Panc1 (cell line): ENCODE data around the gene ADD2. TPM values are rescaled to one million over a fixed set of nuclear protein-coding genes. Genes with fewer than 3 reads are reported as not detected.

Experiments
- ATAC-seq: fragments of 200-7000 bp; cut with Tn5 transposase; 2 replicates; pipeline ENCODE4 v1.9.1; 2020; ENCODE audit warnings: mild to moderate bottlenecking, moderate library complexity
- BruUV-seq: library from RNA; stranded (reverse); fragments of 400-500 nt; replicated peaks from 2 replicates; lab custom pipeline; 2021; lab: Mats Ljungman, UMichigan
- CTCF ChIA-PET: fragments of 300-600 bp; sonication (Branson Sonifier 250); formaldehyde crosslinking; loops from one replicate; lab custom pipeline; 2022; ENCODE audit warnings: antibody characterized with exemption; lab: Charles Lee
- POLR2A ChIA-PET: fragments of 300-600 bp; sonication (Branson Sonifier 250); formaldehyde crosslinking; loops from one replicate; lab custom pipeline; 2022; ENCODE audit warnings: antibody characterized with exemption; lab: Charles Lee
- DNase-seq: peaks from one replicate; pipeline ENCODE4 v3.0.0-alpha.2; 2010; ENCODE audit warnings: low read depth, low spot score
- H3K27ac ChIP-seq: 2 replicates; pipeline ENCODE4 v1.5.1; 2011; ENCODE audit warnings: mild to moderate bottlenecking, low read length, inconsistent platforms
- H3K27me3 ChIP-seq: fragments of 200-500 bp; sonication (Bioruptor generic); 2 replicates; pipeline ENCODE4 v1.6.0; 2014; ENCODE audit warnings: low read length, inconsistent platforms; ENCODE audit not compliant: control insufficient read depth, insufficient read depth
- H3K36me3 ChIP-seq: fragments of 200-500 bp; sonication (Bioruptor generic); 2 replicates; pipeline ENCODE4 v1.5.1; 2014; ENCODE audit warnings: inconsistent platforms, mild to moderate bottlenecking, low read length, moderate library complexity; ENCODE audit not compliant: control insufficient read depth, insufficient read depth
- H3K4me1 ChIP-seq: 2 replicates; pipeline ENCODE4 v1.5.1; 2011; ENCODE audit warnings: inconsistent platforms, mild to moderate bottlenecking, low read length, moderate library complexity; ENCODE audit not compliant: control insufficient read depth, insufficient read depth
- H3K4me3 ChIP-seq, 2 experiments: 2 replicates each; pipeline ENCODE4 v1.5.1; 2011 to 2012; ENCODE audit warnings: low read depth in 2 of 2, low read length in 2 of 2, mild to moderate bottlenecking in 2 of 2, inconsistent platforms in 1 of 2, moderate library complexity in 1 of 2
- H3K9me3 ChIP-seq: fragments of 200-500 bp; sonication (Bioruptor generic); 2 replicates; pipeline ENCODE4 v1.5.1; 2014; ENCODE audit warnings: low read depth, mild to moderate bottlenecking, inconsistent platforms, low read length, moderate library complexity; ENCODE audit not compliant: control insufficient read depth, insufficient read depth
- POLR2AphosphoS5 ChIP-seq: IDR thresholded peaks from 2 replicates; pipeline ENCODE4 v1.6.1; 2012; ENCODE audit warnings: mild to moderate bottlenecking, low read depth, low read length, moderate library complexity
- REST ChIP-seq, 2 experiments: IDR thresholded peaks; 2 replicates each; pipeline ENCODE4 v1.6.1; 2011 to 2012; ENCODE audit warnings: low read depth in 2 of 2, control low read depth in 1 of 2, low read length in 1 of 2, mild to moderate bottlenecking in 1 of 2, moderate library complexity in 1 of 2; ENCODE audit not compliant: insufficient read depth in 1 of 2
- SIN3A ChIP-seq: IDR thresholded peaks from 2 replicates; pipeline ENCODE4 v1.6.1; 2012; ENCODE audit warnings: low read depth, mild to moderate bottlenecking, low read length, moderate library complexity, borderline replicate concordance; ENCODE audit not compliant: insufficient read depth
- TCF7L2 ChIP-seq: IDR thresholded peaks from 2 replicates; pipeline ENCODE4 v1.6.1; 2011; ENCODE audit warnings: mild to moderate bottlenecking, low read depth, low read length, inconsistent platforms
- in situ Hi-C: cut with HindIII; loops from 2 replicates; pipeline ENCODE4 v1.10.0; 2016; ENCODE audit warnings: low sequenced_read_pairs, low pct_unique_long_range_greater_than_20kb
- intact Hi-C: fragments of 100-400 bp; cut with micrococcal nuclease; formaldehyde crosslinking; loops from one replicate; pipeline ENCODE4 v1.10.0; 2022; ENCODE audit not compliant: unreplicated experiment
- total RNA-seq: library from RNA; stranded (reverse); gene quantifications from one replicate; pipeline ENCODE4 v1.2.1, GENCODE V29; 2021; ENCODE audit not compliant: unreplicated experiment
- TF ChIP-seq, protein P1 (sequence below): fragments of 450-650 bp; IDR thresholded peaks from 2 replicates; pipeline ENCODE4 v1.5.1; 2017; ENCODE audit warnings: mild to moderate bottlenecking

Gene ADD2
- total RNA-seq, 1 experiment from 2014 or later: 0.26 TPM

- in situ Hi-C loops: no loop called here
- H3K4me3 ChIP-seq: no peak overlapping the region
- TF ChIP-seq POLR2AphosphoS5 (no peak), TCF7L2 (no peak), SIN3A (no peak), REST (IDR thresholded peaks at IDR 0.05; ENCODE audit: insufficient read depth in 1 of 2, low read depth in 2 of 2, low read length in 1 of 2) (no peak)
- TF ChIP-seq, protein P1, sequence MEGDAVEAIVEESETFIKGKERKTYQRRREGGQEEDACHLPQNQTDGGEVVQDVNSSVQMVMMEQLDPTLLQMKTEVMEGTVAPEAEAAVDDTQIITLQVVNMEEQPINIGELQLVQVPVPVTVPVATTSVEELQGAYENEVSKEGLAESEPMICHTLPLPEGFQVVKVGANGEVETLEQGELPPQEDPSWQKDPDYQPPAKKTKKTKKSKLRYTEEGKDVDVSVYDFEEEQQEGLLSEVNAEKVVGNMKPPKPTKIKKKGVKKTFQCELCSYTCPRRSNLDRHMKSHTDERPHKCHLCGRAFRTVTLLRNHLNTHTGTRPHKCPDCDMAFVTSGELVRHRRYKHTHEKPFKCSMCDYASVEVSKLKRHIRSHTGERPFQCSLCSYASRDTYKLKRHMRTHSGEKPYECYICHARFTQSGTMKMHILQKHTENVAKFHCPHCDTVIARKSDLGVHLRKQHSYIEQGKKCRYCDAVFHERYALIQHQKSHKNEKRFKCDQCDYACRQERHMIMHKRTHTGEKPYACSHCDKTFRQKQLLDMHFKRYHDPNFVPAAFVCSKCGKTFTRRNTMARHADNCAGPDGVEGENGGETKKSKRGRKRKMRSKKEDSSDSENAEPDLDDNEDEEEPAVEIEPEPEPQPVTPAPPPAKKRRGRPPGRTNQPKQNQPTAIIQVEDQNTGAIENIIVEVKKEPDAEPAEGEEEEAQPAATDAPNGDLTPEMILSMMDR: no peak
- no peak for DNase-seq
- H3K36me3 ChIP-seq: no peaks in the 10 kb centered on the region
- H3K27me3 ChIP-seq: peaks cover 19% of the 10 kb centered on the region
- intact Hi-C loops: no loop called here
- no peak overlapping the region for H3K27ac ChIP-seq
- H3K9me3 ChIP-seq: no peaks in the 10 kb centered on the region
- ChIA-PET POLR2A (no interaction called here), CTCF (no interaction called here)
- H3K4me1 ChIP-seq: no peaks in the 10 kb centered on the region
- no TSS peak for BruUV-seq
- no peak for ATAC-seq
These were observed 15.0 kb downstream of the ADD2 start for GRCh38 chr2:70753031-70753430.

- in situ Hi-C loops (no loop called here), intact Hi-C loops (no loop called here)
- Histone ChIP-seq H3K27ac (no peak overlapping the region), H3K36me3 (no peaks in the 10 kb centered on the region), H3K9me3 (no peaks in the 10 kb centered on the region), H3K27me3 (peaks cover 17% of the 10 kb centered on the region), H3K4me3 (no peak overlapping the region), H3K4me1 (no peaks in the 10 kb centered on the region)
- POLR2A ChIA-PET: no interaction called here
- CTCF ChIA-PET: no interaction called here
- no TSS peak for BruUV-seq
- TF ChIP-seq POLR2AphosphoS5 (no peak), TCF7L2 (no peak)
- ATAC-seq (no peak), DNase-seq (no peak)
These were observed 15.6 kb downstream of the ADD2 start for GRCh38 chr2:70752396-70752795.

DNA sequence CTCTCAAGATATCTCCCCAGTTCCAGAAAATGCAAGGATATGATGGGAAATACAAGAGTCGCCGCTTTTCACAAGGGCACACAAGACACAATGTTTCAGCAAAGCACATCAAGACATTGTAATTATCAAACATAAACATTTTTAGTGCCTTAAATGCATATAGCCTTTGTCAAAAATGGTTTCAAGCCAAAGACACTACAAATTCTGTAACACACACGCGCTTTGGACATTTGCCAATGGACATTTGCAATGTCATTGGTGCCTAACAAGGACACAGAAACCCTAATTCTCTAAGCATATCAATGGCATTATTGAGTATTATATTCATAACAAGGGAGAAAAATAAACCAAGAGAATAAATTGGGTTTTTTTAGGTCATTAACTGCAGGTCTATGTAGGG, 16.1 kb downstream of the ADD2 start:
- TF ChIP-seq POLR2AphosphoS5 (no peak), SIN3A (no peak), TCF7L2 (no peak), REST (IDR thresholded peaks at IDR 0.05; ENCODE audit: insufficient read depth in 1 of 2, low read depth in 2 of 2, low read length in 1 of 2) (no peak)
- TF ChIP-seq, protein P1: no peak
- H3K36me3 ChIP-seq: no peaks in the 10 kb centered on the region
- peaks cover 17% of the 10 kb centered on the region for H3K27me3 ChIP-seq
- no peaks in the 10 kb centered on the region for H3K4me1 ChIP-seq
- in situ Hi-C loops: no loop called here
- H3K4me3 ChIP-seq: no peak overlapping the region
- CTCF ChIA-PET: no interaction called here
- ATAC-seq (no peak), DNase-seq (no peak)
- POLR2A ChIA-PET: no interaction called here
- intact Hi-C loops: no loop called here
- no peaks in the 10 kb centered on the region for H3K9me3 ChIP-seq
- H3K27ac ChIP-seq: no peak overlapping the region
- BruUV-seq: no TSS peak
